Dedifferentiated amniotic fluid mesenchymal stem cell (primary cell): Measurements from ENCODE around the gene NPHS1.

Source experiments
- DNase-seq: peaks from one replicate; pipeline ENCODE4 v3.0.0-alpha.2; 2016; ENCODE audit errors: extremely low spot score

The NPHS1 gene

DNA sequence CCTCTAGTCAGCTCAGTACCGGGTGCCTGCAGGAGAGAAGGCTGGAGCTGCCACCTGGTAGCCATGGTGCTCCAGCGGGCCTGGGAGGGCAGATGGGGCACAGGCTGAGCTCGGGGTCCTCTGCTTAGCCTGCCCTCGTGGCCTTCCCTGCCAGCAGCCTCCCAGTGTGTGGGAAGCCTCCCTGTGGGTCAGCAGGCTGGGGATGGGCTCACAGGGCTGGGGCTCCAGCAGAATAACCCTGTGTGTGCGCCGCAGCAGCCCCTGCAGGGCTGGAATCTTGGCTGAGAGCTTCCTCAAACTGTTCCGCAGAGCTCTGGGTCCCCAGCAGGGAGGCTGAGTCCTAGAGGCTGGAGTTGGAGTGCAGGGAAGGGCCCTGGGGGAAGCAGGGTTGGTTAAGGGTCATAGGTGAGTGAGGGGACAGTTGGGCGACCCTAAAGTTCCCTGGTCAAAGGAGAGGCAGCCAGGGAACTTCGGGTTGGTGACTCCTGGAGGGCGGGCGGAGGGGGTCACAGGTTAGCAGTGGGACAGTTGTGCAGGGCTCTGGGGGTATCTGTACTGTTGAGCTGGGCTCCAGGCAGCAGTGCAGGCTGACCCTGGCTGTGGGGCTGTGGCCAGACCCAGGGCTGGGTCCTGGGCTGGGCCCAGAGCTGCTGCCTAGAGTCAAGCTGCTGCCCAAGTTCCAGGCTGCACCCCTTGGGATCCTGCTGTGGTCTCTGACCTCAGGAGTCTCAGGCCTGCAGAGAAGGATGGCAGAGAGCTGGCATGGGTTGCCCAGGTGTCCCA lies 62.9 kb downstream of the NPHS1 start:
- no peak for DNase-seq

DNA sequence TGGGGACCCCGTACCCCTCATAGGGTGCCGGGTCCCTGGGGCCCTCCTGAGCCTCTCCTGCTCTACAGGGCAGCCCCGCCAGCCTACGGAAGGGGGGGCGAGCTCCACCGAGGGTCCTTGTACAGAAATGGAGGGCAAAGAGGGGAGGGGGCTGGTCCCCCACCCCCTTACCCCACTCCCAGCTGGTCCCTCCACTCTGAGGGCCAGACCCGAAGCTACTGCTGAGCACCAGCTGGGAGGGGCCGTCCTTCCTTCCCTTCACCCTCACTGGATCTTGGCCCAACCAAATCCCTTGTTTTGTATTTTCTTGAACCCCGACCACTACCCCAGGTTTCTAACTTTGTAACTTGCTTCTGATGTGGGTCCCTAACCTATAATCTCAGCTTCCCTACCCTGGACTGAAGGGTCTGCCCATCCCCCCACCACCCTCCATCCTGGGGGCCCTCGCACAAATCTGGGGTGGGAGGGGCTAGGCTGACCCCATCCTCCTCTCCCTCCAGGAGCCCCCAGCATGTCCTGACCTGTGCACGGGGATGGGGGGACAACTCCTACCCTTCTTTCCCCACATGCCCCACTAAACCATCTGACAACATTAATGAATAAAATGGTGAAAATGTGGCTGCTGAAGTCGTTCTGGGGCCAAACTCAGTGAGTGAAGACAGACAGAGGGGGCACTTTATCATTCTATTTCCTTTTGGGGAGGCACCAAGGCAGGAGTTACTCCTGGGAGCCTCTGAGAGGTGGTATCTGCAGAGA lies 63.9 kb downstream of the NPHS1 start:
- DNase-seq, result no peak

DNA sequence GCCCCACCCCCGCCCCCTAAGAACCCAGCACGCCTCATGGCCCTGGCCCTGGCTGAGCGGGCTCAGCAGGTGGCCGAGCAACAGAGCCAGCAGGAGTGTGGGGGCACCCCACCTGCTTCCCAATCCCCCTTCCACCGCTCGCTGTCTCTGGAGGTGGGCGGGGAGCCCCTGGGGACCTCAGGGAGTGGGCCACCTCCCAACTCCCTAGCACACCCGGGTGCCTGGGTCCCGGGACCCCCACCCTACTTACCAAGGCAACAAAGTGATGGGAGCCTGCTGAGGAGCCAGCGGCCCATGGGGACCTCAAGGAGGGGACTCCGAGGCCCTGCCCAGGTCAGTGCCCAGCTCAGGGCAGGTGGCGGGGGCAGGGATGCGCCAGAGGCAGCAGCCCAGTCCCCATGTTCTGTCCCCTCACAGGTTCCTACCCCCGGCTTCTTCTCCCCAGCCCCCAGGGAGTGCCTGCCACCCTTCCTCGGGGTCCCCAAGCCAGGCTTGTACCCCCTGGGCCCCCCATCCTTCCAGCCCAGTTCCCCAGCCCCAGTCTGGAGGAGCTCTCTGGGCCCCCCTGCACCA lies 65.0 kb downstream of the NPHS1 start:
- no peak for DNase-seq

DNA sequence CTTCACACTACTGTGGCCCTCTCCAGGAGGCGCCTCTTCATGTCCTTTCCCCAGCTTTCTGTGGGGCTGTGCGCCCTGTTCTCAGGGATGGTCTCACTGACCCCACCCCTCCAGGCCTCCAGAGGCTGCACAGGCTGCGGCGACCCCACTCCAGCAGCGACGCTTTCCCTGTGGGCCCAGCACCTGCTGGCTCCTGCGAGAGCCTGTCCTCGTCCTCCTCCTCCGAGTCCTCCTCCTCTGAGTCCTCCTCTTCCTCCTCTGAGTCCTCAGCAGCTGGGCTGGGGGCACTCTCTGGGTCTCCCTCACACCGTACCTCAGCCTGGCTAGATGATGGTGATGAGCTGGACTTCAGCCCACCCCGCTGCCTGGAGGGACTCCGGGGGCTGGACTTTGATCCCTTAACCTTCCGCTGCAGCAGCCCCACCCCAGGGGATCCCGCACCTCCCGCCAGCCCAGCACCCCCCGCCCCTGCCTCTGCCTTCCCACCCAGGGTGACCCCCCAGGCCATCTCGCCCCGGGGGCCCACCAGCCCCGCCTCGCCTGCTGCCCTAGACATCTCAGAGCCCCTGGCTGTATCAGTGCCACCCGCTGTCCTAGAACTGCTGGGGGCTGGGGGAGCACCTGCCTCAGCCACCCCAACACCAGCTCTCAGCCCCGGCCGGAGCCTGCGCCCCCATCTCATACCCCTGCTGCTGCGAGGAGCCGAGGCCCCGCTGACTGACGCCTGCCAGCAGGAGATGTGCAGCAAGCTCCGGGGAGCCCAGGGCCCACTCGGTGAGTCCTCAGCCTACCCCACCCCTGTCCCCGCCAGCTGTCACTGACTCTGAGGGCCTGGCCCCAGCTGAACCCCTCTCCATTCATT lies 65.8 kb downstream of the NPHS1 start:
- DNase-seq, result no peak

DNA sequence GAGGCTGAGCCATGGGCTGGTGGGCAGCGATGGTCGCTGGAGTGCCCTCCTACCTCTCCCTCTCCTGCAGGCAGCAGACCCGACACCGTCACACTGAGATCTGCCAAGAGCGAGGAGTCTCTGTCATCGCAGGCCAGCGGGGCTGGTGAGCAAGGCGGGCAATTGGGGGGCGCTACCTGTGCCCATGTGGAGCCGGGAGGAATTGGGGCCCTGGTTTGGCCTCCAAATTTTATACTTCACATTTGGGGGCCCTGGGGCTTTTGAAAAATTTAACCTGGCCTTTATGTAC lies 67.0 kb downstream of the NPHS1 start:
- no peak for DNase-seq

DNA sequence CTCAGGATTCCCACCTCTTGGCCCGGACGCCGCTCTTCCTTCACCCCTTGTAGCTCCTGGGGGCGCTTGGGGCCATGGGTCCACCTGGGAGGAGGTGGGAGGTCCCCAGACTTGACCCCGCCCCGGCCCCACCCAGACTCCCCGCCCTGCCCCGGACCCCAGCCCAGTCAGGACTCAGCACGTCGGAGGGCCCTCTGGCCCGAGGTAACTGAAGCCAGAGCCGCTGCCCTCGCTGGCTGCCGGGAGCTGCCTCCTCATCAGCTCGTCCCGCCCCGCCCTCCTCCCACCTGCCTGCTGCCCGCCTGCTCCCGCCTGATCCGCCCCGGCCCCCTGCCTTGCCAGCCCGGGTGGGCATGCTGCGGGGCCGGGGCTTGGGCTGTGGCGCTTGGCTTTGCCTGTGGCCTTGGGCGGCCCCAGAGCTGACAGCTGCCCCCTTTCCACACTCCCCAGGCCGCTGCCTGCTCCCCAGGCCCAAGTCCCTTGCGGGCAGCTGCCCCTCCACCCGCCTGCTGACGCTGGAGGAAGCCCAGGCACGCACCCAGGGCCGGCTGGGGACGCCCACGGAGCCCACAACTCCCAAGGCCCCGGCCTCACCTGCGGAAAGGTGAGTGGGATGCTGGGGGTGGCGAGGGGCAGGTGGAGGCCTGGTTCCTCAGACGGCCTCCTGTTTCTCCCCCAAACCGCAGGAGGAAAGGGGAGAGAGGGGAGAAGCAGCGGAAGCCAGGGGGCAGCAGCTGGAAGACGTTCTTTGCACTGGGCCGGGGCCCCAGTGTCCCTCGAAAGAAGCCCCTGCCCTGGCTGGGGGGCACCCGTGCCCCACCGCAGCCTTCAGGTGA lies 67.6 kb downstream of the NPHS1 start:
- no peak for DNase-seq

DNA sequence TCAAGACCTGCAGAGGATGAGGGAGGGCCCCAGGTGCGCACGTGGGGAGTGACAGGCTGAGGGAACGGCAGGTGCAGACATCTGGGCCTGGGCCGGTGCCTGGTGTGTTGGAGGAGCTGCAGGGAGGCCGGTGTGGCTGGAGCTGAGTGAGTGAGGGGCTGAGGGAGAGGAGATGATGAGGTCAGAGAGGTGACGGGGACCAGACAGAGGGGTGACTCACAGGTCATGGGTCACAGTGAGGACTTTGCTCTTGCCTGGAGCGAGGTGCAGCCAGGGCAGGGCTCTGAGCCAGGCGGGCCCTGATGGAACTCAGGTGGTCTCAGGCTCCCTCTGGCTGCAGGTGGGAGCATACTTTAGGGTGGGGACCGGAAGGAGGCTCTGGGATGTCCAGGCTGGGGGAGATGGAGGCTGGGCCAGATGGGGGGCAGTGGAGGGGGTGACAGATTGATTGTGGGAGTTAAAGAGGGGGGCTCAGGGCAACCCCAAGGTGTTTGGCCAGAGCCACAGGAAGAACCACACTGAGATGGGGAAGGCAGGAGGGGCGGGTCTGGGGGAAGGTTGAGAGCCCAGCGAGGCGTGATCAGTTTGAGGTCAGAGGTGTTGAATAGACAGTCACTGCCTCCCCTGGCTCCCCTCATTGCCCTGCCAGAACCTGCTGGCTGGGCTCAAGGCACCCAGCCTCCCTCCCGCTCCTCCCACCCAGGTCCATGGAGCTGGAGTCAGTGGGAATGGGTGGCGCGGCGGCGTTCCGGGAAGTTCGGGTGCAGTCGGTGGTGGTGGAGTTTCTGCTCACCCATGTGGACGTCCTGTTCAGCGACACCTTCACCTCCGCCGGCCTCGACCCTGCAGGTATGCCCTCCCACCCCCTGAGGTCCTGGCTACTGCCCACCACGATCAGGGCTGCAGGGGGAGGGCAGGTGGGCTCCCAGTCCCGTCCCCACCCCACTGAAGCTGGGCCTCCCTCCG lies 68.6 kb downstream of the NPHS1 start:
- DNase-seq, result no peak

DNA sequence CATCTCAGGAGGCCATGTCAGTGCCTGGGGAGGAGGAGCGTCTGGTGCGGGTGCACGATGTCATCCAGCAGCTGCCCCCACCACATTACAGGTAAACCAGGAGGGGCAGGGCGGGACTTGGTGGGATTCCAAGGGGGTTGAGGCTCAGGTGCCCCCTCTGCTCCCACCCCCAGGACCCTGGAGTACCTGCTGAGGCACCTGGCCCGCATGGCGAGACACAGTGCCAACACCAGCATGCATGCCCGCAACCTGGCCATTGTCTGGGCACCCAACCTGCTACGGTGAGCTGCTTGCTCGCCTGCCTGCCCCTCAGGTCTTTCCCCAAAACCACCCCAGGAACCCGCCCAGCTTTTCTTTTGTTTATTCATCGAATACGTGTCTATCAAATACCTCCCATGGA lies 69.7 kb downstream of the NPHS1 start:
- no peak for DNase-seq

DNA sequence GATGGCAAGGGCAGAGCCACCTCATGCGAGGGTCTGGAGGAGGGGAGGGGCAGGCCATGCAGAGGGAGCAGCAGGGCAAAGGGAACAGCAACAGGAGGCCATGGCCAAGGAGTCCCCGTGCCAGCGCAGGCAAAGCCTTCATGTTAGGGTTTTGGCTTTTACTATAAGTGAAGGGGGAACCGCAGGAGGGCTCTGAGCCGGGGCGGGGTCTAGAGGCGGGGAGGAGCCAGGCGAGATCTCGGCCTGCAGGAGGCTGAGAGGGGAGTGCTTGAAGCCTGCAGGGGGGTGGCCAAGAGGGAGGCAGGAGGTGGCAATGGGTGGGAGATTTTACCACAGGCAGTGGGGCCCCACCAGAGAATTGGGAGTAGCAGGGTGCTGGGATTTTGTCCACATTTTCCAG lies 70.7 kb downstream of the NPHS1 start:
- no peak for DNase-seq

DNA sequence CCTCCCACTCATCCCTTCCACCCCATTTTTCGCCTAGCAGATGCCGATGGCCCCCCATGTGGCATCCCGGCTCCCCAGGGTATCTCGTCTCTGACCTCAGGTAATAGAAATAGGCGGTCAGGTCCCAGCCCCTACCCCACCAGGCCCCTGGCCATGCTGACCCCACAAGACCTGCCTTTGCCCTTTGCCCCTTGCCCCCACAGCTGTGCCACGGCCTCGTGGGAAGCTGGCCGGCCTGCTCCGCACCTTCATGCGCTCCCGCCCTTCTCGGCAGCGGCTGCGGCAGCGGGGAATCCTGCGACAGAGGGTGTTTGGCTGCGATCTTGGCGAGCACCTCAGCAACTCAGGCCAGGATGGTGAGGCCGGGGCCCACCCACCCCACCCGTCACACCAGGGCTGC lies 71.6 kb downstream of the NPHS1 start:
- no peak for DNase-seq

DNA sequence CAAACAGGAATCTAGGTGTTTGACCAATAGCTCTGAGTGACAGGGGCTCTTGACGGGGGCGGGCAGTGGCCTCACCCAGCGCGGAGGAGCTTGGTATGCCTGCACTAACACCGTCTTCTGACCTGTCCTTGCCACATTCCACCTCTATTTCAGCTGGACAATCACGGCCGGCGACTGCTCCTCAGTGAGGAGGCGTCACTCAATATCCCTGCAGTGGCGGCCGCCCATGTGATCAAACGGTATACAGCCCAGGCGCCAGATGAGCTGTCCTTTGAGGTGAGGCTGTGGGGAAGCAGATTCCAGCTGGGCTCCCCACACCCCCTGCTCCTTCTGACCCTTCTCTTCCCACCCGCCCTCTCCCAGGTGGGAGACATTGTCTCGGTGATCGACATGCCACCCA lies 72.2 kb downstream of the NPHS1 start:
- DNase-seq, result no peak

DNA sequence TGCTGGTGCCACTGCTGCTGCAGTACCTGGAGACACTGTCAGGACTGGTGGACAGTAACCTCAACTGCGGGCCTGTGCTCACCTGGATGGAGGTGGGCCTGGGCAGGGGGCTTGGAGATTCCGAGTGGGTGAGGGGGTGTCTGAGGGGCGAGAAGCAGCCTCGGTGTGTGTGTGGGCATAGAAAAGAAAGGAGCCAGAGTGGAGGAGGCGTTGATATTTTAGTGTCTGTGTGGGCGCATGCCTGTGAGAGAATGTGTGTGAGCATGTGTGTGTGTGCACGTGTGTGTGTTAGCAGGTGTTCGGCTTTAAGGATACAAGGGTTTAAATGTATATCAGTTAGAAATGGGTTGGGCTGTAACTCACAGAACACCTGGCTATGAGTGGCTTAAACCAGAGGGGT lies 73.3 kb downstream of the NPHS1 start:
- no peak for DNase-seq

DNA sequence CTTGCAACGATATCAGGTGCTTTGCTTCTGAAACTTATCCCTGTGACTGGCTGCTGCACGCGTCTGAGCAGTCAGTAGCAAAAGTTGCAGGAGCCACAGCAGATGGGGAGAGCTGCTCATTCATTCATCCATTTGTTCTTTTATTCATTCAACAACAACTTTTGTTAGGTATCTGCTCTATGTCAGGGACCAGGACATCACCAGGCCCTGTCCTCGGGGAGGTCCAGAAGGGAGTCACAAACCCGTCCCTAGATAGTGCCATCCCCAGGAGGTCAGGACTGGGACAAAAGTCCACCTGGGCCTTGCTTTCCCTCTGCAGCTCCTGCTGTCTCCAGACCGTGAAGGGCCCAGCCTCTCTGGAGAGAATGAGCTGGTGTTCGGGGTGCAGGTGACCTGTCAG lies 74.3 kb downstream of the NPHS1 start:
- no peak for DNase-seq

DNA sequence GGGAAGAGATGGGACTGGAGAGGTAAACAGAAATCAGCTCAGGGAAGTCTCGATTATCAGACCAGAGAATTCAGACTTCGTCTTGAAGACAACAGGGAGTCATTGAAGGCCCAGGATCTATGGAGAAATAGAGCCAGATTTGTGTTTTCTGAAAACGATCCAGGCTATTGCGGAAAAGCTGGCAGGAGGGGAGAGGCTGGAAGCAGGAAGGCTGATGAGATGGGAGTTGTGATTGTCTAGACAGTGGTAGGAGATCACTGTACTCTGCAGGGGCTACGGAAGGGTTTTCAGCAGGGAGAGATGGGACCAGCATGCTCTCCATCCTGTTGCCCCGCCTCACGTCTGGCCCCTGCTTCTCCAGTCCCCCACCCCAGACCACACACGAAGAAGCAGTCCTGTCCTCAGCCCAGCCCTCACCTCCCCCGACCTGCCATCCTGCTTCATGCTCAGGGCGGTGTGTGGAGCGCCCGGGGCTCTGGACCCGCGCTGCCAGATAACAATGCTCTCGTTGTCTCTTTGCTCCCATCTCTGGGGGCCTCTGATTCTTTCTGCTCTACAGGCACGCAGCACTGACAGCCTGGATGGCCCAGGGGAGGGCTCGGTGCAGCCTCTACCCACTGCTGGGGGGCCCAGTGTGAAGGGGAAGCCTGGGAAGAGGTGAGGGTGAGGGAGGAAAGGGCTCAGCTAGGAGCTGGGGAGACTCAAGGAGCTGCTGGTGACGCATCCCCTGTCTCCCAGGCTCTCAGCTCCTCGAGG lies 75.0 kb downstream of the NPHS1 start:
- no peak for DNase-seq

DNA sequence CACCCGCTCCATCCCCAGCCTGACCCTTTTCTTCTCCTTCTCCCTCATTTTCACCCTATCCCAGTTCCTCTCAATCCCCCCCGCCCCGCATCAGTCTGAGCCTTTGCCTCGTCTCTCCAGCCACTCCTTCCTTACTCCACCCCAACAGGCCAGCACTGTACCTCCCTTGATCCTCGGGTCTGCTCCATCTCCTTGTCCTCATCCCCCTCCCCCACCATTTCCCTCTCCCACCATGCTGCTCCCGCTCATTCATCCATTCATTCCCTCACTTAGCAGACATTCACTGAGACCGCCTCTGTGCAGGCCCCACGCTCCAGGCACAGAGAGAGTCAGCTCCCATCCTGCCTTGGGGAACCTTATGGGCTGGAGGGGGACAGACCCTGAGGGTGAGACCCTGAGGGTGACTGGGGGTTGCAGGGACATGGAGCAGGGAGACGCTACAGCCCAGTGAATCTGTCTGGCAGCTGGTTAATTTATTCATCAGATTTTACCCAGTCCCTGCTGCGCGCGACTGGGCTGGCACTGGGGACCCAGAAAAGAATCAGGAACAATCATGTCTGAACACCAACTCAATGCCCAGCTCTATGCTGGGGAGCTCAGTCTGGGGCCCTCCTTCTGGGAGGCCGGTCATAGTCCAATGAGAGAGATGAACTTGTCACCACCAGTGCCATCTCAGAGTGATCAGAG lies 76.1 kb downstream of the NPHS1 start:
- no peak for DNase-seq
